GM23338 (cell line): ENCODE data around the gene WDR37. TPM values are rescaled to one million over a fixed set of nuclear protein-coding genes. Genes with fewer than 3 reads are reported as not detected.

Source experiments
- ATAC-seq: fragments of 200-7000 bp; cut with Tn5 transposase; 3 replicates; pipeline ENCODE4 v1.9.1; 2020
- DNase-seq: peaks from one replicate; pipeline ENCODE4 v3.0.0-alpha.2; 2015; ENCODE audit warnings: low spot score
- H2AFZ ChIP-seq: fragments of 200-600 bp; sonication (generic); 2 replicates; pipeline ENCODE4 v1.8.0; 2016; ENCODE audit warnings: antibody characterized with exemption, mild to moderate bottlenecking, moderate library complexity
- H3F3A ChIP-seq: fragments of 200-600 bp; sonication (generic); replicated peaks from 2 replicates; pipeline ENCODE4 v1.8.0; 2017; ENCODE audit warnings: antibody characterized with exemption, mixed run types, low read depth
- H3K27ac ChIP-seq: fragments of 200-600 bp; sonication (generic); 2 replicates; pipeline ENCODE4 v1.6.1; 2016; ENCODE audit warnings: low read depth
- H3K27me3 ChIP-seq: fragments of 200-600 bp; sonication (generic); 2 replicates; pipeline ENCODE4 v1.8.0; 2016; ENCODE audit warnings: mild to moderate bottlenecking, mixed run types, moderate library complexity; ENCODE audit not compliant: insufficient read depth
- H3K36me3 ChIP-seq: fragments of 200-600 bp; sonication (generic); 2 replicates; pipeline ENCODE4 v1.8.0; 2016; ENCODE audit warnings: mild to moderate bottlenecking; ENCODE audit not compliant: insufficient read depth
- H3K4me1 ChIP-seq: fragments of 200-600 bp; sonication (generic); 2 replicates; pipeline ENCODE4 v1.8.0; 2016; ENCODE audit warnings: mild to moderate bottlenecking, moderate library complexity; ENCODE audit not compliant: insufficient read depth
- H3K4me2 ChIP-seq: fragments of 200-600 bp; sonication (generic); 2 replicates; pipeline ENCODE4 v1.7.1; 2017; ENCODE audit warnings: mixed run types
- H3K4me3 ChIP-seq: fragments of 200-600 bp; sonication (generic); 2 replicates; pipeline ENCODE4 v1.6.1; 2016; ENCODE audit warnings: mixed run types
- H3K79me2 ChIP-seq: fragments of 200-600 bp; sonication (generic); replicated peaks from 2 replicates; pipeline ENCODE4 v1.8.0; 2017; ENCODE audit warnings: mild to moderate bottlenecking; ENCODE audit not compliant: insufficient read depth
- H3K9me2 ChIP-seq: fragments of 200-600 bp; sonication (generic); 2 replicates; pipeline ENCODE4 v1.8.0; 2017; ENCODE audit not compliant: insufficient read depth
- H4K20me1 ChIP-seq: fragments of 200-600 bp; sonication (generic); replicated peaks from 2 replicates; pipeline ENCODE4 v1.8.0; 2017; ENCODE audit warnings: mild to moderate bottlenecking; ENCODE audit not compliant: insufficient read depth
- H3K27ac Mint-ChIP-seq: 2 replicates; pipeline ENCODE4 v1.8.0; 2020; ENCODE audit warnings: inconsistent platforms, mild to moderate bottlenecking, moderate library complexity, mixed read lengths
- H3K27me3 Mint-ChIP-seq: 3 replicates; pipeline ENCODE4 v1.8.0; 2022; ENCODE audit warnings: low read depth, mild to moderate bottlenecking, moderate library complexity, mixed read lengths, inconsistent platforms; ENCODE audit not compliant: insufficient read depth, poor library complexity
- H3K36me3 Mint-ChIP-seq: 3 replicates; pipeline ENCODE4 v1.8.0; 2021; ENCODE audit warnings: low read depth, mild to moderate bottlenecking, inconsistent platforms, moderate library complexity, mixed read lengths
- H3K4me1 Mint-ChIP-seq: 3 replicates; pipeline ENCODE4 v1.8.0; 2020; ENCODE audit warnings: mild to moderate bottlenecking, inconsistent platforms, mixed read lengths
- H3K4me3 Mint-ChIP-seq: 3 replicates; pipeline ENCODE4 v1.8.0; 2021; ENCODE audit warnings: moderate library complexity, mild to moderate bottlenecking, inconsistent platforms, mixed read lengths
- H3K9me3 Mint-ChIP-seq: 3 replicates; pipeline ENCODE4 v1.8.0; 2020; ENCODE audit warnings: moderate library complexity, mild to moderate bottlenecking, inconsistent platforms, mixed read lengths
- JUNB ChIP-seq: IDR thresholded peaks from one replicate; pipeline ENCODE4 v1.6.1; 2016; ENCODE audit warnings: antibody characterized with exemption; ENCODE audit not compliant: unreplicated experiment
- NANOG ChIP-seq: IDR thresholded peaks from 2 replicates; pipeline ENCODE4 v1.6.1; 2016; ENCODE audit warnings: antibody characterized with exemption, borderline replicate concordance
- STAT1 ChIP-seq: IDR thresholded peaks from one replicate; pipeline ENCODE4 v1.6.1; 2016; ENCODE audit warnings: antibody characterized with exemption; ENCODE audit not compliant: unreplicated experiment
- ZNF331 ChIP-seq: fragments of 250-450 bp; sonication (Bioruptor Pico); IDR thresholded peaks from 2 replicates; pipeline ENCODE4 v1.5.0; 2020; ENCODE audit warnings: low read depth, mild to moderate bottlenecking, moderate library complexity
- polyA plus RNA-seq: library from polyadenylated mRNA; unstranded; fragments of >200 nt; fragmentation: Nextera tagmentation; extraction: Ambion mirVana; gene quantifications from 2 replicates; pipeline ENCODE4 v1.2.1, GENCODE V29; 2016
- total RNA-seq: library from RNA; depleted of rRNA; stranded (reverse); fragments of >200 nt; shearing (Covaris generic); gene quantifications from 2 replicates; pipeline ENCODE4 v1.2.3, GENCODE V29; 2014
- TF ChIP-seq, protein P1 (sequence below): fragments of 250-450 bp; sonication (Bioruptor Pico); IDR thresholded peaks from 2 replicates; pipeline ENCODE4 v1.5.0; 2020; ENCODE audit warnings: mild to moderate bottlenecking, moderate library complexity
- TF ChIP-seq, protein P2 (sequence below), 2 experiments: fragments of 200-600 bp in 1 of 2; sonication (generic) in 1 of 2; conservative IDR thresholded peaks; 2 replicates each; pipeline versions ENCODE4 v1.5.1 to v1.6.1; 2016 to 2017; ENCODE audit warnings: antibody characterized with exemption in 2 of 2, low read depth in 2 of 2, mild to moderate bottlenecking in 2 of 2, moderate library complexity in 1 of 2
- TF ChIP-seq, protein P3 (sequence below): IDR thresholded peaks from one replicate; pipeline ENCODE4 v1.6.1; 2018; ENCODE audit warnings: antibody characterized with exemption; ENCODE audit not compliant: unreplicated experiment

The WDR37 gene
- total and polyA plus RNA-seq, 2 experiments from 2014 or later: 6.0 to 10.2 TPM

DNA sequence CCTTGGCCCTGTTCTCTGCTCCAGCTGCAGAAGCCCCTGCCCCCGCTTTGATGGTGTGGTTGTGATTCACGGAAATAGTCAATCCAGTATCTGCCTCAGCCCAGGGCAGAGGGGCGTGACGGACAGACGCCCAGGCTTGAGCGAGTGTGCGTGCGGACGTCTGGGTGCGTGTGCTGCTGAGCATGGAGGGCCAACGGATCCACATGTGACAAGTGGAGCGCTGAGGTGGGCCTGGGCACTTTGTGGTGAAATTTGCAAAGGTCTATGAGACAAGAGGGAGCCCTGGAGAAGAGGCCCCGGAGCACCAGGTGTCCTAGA, 94.4 kb downstream of the WDR37 start (continued):
- TF ChIP-seq, protein P1, sequence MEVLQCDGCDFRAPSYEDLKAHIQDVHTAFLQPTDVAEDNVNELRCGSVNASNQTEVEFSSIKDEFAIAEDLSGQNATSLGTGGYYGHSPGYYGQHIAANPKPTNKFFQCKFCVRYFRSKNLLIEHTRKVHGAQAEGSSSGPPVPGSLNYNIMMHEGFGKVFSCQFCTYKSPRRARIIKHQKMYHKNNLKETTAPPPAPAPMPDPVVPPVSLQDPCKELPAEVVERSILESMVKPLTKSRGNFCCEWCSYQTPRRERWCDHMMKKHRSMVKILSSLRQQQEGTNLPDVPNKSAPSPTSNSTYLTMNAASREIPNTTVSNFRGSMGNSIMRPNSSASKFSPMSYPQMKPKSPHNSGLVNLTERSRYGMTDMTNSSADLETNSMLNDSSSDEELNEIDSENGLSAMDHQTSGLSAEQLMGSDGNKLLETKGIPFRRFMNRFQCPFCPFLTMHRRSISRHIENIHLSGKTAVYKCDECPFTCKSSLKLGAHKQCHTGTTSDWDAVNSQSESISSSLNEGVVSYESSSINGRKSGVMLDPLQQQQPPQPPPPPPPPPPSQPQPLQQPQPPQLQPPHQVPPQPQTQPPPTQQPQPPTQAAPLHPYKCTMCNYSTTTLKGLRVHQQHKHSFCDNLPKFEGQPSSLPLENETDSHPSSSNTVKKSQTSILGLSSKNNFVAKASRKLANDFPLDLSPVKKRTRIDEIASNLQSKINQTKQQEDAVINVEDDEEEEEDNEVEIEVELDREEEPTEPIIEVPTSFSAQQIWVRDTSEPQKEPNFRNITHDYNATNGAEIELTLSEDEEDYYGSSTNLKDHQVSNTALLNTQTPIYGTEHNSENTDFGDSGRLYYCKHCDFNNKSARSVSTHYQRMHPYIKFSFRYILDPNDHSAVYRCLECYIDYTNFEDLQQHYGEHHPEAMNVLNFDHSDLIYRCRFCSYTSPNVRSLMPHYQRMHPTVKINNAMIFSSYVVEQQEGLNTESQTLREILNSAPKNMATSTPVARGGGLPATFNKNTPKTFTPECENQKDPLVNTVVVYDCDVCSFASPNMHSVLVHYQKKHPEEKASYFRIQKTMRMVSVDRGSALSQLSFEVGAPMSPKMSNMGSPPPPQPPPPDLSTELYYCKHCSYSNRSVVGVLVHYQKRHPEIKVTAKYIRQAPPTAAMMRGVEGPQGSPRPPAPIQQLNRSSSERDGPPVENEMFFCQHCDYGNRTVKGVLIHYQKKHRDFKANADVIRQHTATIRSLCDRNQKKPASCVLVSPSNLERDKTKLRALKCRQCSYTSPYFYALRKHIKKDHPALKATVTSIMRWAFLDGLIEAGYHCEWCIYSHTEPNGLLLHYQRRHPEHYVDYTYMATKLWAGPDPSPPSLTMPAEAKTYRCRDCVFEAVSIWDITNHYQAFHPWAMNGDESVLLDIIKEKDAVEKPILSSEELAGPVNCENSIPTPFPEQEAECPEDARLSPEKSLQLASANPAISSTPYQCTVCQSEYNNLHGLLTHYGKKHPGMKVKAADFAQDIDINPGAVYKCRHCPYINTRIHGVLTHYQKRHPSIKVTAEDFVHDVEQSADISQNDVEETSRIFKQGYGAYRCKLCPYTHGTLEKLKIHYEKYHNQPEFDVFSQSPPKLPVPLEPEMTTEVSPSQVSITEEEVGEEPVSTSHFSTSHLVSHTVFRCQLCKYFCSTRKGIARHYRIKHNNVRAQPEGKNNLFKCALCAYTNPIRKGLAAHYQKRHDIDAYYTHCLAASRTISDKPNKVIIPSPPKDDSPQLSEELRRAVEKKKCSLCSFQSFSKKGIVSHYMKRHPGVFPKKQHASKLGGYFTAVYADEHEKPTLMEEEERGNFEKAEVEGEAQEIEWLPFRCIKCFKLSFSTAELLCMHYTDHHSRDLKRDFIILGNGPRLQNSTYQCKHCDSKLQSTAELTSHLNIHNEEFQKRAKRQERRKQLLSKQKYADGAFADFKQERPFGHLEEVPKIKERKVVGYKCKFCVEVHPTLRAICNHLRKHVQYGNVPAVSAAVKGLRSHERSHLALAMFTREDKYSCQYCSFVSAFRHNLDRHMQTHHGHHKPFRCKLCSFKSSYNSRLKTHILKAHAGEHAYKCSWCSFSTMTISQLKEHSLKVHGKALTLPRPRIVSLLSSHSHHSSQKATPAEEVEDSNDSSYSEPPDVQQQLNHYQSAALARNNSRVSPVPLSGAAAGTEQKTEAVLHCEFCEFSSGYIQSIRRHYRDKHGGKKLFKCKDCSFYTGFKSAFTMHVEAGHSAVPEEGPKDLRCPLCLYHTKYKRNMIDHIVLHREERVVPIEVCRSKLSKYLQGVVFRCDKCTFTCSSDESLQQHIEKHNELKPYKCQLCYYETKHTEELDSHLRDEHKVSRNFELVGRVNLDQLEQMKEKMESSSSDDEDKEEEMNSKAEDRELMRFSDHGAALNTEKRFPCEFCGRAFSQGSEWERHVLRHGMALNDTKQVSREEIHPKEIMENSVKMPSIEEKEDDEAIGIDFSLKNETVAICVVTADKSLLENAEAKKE (CRISPR knock-in tag): no peak
- TF ChIP-seq JUNB: no peak

DNA sequence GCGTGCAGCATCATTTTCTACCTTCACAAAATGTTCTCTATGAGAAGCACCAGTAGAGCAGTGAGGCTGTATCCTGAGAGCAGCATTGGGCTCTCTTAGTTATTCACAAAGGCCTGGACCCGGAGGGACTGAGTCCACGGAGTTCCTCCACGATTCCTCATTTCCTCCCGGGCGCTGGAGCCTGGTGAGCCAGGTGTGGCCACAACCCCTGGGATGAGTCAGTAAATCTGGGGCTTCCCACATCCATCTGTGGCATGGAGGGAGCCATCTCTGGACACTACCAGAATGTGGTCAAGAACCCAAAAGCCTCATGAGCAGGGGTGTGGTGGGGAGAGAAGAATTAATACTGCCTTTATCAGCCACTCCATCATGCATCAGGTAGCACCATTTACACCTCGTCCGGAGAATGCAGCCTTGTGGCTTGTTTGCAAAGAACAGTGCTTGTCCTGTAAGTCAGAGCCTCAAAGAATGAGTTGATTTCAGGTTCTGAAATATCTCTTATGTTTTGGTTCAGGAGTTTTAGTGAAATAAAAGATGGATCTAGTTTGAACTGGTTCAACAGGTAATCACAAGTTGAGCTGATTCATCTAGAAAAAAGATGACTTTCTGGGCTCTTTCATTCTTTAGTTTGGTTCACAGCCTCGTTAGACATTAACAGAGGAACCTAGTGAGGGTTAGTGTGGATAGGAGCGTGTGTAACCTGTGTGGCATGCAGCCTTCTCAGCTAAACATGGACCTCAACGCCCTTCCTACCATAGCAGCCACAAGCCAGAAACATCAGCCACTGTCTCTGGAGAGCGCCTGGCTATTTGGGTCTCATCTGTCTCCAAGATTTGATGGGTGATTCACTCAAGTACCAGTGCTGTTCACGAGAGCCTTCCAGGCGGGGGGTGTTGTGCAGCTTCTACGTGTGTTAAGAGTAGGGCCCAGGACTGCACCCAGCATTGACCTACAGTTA, 95.2 kb downstream of the WDR37 start:
- Histone ChIP-seq H3K27ac (no peak overlapping the region), H2AFZ (no peak overlapping the region), H3K9me2 (no peaks in the 10 kb centered on the region), H3K4me2 (no peak overlapping the region), H3K4me3 (no peak overlapping the region), H3K27me3 (no peaks in the 10 kb centered on the region), H3K36me3 (no peaks in the 10 kb centered on the region), H3F3A (no peaks in the 10 kb centered on the region), H3K4me1 (no peaks in the 10 kb centered on the region), H4K20me1 (no peaks in the 10 kb centered on the region), H3K79me2 (no peaks in the 10 kb centered on the region)
- peaks cover 4% of the 10 kb centered on the region; the same call in 1 of the 3 replicates for H3K36me3 Mint-ChIP-seq
- DNase-seq (no peak), ATAC-seq (no peak)
- H3K4me1 Mint-ChIP-seq: peaks cover 7% of the 10 kb centered on the region; the same call in 2 of the 3 replicates
- H3K4me3 Mint-ChIP-seq: no peak overlapping the region
- H3K9me3 Mint-ChIP-seq: peaks cover 10% of the 10 kb centered on the region
- peaks cover 10% of the 10 kb centered on the region for H3K27me3 Mint-ChIP-seq
- no peak overlapping the region for H3K27ac Mint-ChIP-seq
- TF ChIP-seq, protein P2, sequence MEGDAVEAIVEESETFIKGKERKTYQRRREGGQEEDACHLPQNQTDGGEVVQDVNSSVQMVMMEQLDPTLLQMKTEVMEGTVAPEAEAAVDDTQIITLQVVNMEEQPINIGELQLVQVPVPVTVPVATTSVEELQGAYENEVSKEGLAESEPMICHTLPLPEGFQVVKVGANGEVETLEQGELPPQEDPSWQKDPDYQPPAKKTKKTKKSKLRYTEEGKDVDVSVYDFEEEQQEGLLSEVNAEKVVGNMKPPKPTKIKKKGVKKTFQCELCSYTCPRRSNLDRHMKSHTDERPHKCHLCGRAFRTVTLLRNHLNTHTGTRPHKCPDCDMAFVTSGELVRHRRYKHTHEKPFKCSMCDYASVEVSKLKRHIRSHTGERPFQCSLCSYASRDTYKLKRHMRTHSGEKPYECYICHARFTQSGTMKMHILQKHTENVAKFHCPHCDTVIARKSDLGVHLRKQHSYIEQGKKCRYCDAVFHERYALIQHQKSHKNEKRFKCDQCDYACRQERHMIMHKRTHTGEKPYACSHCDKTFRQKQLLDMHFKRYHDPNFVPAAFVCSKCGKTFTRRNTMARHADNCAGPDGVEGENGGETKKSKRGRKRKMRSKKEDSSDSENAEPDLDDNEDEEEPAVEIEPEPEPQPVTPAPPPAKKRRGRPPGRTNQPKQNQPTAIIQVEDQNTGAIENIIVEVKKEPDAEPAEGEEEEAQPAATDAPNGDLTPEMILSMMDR (conservative IDR thresholded peaks at IDR 0.05; ENCODE audit: low read depth in 2 of 2): no peak
- TF ChIP-seq JUNB (no peak), STAT1 (no peak), ZNF331 (CRISPR knock-in tag) (no peak), NANOG (no peak)
- TF ChIP-seq, protein P3, sequence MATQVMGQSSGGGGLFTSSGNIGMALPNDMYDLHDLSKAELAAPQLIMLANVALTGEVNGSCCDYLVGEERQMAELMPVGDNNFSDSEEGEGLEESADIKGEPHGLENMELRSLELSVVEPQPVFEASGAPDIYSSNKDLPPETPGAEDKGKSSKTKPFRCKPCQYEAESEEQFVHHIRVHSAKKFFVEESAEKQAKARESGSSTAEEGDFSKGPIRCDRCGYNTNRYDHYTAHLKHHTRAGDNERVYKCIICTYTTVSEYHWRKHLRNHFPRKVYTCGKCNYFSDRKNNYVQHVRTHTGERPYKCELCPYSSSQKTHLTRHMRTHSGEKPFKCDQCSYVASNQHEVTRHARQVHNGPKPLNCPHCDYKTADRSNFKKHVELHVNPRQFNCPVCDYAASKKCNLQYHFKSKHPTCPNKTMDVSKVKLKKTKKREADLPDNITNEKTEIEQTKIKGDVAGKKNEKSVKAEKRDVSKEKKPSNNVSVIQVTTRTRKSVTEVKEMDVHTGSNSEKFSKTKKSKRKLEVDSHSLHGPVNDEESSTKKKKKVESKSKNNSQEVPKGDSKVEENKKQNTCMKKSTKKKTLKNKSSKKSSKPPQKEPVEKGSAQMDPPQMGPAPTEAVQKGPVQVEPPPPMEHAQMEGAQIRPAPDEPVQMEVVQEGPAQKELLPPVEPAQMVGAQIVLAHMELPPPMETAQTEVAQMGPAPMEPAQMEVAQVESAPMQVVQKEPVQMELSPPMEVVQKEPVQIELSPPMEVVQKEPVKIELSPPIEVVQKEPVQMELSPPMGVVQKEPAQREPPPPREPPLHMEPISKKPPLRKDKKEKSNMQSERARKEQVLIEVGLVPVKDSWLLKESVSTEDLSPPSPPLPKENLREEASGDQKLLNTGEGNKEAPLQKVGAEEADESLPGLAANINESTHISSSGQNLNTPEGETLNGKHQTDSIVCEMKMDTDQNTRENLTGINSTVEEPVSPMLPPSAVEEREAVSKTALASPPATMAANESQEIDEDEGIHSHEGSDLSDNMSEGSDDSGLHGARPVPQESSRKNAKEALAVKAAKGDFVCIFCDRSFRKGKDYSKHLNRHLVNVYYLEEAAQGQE: no peak
